ENCODE results near the gene PSMD3.

PSMD3 gene

DNA sequence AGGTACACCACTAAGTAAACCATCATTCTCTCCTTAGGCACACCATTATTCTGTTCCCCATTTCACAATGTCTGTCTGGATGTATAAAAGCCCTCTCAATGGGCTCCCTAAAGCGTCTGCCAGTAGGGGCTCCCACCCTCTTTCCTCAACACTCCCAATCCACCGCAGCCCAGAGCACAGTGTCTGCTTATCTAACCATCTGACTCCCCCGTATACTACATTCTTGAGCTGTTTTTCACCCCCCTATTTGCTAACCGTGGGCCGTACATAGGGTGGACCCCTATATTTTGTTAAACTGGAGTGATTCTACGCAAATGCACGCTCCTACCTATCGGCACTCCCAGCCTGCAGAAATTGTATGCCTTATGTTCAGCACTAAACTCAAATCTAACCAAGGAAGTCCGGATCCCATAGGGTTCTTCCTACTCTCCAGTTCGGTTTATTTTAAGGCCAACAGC is 685 bp upstream of the PSMD3 start:
- 0 out of 2 replicates have a peak, but pooled peaks have one; percentile 6 for TF ChIP-seq EP300 (IDR thresholded peaks at IDR 0.05; ENCODE audit: borderline replicate concordance)
- no peak for TF ChIP-seq ZBTB7A (IDR thresholded peaks at IDR 0.05; ENCODE audit: low read depth)
- TF ChIP-seq, protein P1, sequence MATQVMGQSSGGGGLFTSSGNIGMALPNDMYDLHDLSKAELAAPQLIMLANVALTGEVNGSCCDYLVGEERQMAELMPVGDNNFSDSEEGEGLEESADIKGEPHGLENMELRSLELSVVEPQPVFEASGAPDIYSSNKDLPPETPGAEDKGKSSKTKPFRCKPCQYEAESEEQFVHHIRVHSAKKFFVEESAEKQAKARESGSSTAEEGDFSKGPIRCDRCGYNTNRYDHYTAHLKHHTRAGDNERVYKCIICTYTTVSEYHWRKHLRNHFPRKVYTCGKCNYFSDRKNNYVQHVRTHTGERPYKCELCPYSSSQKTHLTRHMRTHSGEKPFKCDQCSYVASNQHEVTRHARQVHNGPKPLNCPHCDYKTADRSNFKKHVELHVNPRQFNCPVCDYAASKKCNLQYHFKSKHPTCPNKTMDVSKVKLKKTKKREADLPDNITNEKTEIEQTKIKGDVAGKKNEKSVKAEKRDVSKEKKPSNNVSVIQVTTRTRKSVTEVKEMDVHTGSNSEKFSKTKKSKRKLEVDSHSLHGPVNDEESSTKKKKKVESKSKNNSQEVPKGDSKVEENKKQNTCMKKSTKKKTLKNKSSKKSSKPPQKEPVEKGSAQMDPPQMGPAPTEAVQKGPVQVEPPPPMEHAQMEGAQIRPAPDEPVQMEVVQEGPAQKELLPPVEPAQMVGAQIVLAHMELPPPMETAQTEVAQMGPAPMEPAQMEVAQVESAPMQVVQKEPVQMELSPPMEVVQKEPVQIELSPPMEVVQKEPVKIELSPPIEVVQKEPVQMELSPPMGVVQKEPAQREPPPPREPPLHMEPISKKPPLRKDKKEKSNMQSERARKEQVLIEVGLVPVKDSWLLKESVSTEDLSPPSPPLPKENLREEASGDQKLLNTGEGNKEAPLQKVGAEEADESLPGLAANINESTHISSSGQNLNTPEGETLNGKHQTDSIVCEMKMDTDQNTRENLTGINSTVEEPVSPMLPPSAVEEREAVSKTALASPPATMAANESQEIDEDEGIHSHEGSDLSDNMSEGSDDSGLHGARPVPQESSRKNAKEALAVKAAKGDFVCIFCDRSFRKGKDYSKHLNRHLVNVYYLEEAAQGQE (IDR thresholded peaks at IDR 0.05; ENCODE audit: low read depth): no peak
- 0 out of 2 replicates have a peak, but pooled peaks have one; percentile 2 for TF ChIP-seq CEBPB (IDR thresholded peaks at IDR 0.05)

GRCh38 chr17:39981207-39981741 is 667 bp downstream of the PSMD3 start:
- TF ChIP-seq TCF12 (IDR thresholded peaks at IDR 0.05; ENCODE audit: low read depth) (no peak), FOXM1 (IDR thresholded peaks at IDR 0.05; ENCODE audit: borderline replicate concordance, low read depth) (no peak), EGR1 (IDR thresholded peaks at IDR 0.05) (no peak), RAD21 (IDR thresholded peaks at IDR 0.05; ENCODE audit: low read depth) (no peak), TAF1 (IDR thresholded peaks at IDR 0.05; ENCODE audit: low read depth) (no peak), EP300 (IDR thresholded peaks at IDR 0.05; ENCODE audit: borderline replicate concordance) (no peak), TEAD4 (IDR thresholded peaks at IDR 0.05) (no peak), NFIC (IDR thresholded peaks at IDR 0.05) (no peak), CREB1 (IDR thresholded peaks at IDR 0.05; ENCODE audit: low read depth) (no peak), ZBTB7A (IDR thresholded peaks at IDR 0.05; ENCODE audit: low read depth) (no peak; the same call in 1 of the 2 replicates), YY1 (IDR thresholded peaks at IDR 0.05; ENCODE audit: low read depth) (no peak), CEBPB (IDR thresholded peaks at IDR 0.05) (no peak)
- TF ChIP-seq, protein P1 (IDR thresholded peaks at IDR 0.05; ENCODE audit: low read depth): no peak
- TF ChIP-seq, protein P2, sequence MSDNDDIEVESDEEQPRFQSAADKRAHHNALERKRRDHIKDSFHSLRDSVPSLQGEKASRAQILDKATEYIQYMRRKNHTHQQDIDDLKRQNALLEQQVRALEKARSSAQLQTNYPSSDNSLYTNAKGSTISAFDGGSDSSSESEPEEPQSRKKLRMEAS (IDR thresholded peaks at IDR 0.05): no peak
- TF ChIP-seq, protein P3, sequence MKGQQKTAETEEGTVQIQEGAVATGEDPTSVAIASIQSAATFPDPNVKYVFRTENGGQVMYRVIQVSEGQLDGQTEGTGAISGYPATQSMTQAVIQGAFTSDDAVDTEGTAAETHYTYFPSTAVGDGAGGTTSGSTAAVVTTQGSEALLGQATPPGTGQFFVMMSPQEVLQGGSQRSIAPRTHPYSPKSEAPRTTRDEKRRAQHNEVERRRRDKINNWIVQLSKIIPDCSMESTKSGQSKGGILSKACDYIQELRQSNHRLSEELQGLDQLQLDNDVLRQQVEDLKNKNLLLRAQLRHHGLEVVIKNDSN (IDR thresholded peaks at IDR 0.05): no peak

GRCh38 chr17:39981766-39982375 is 1.3 kb downstream of the PSMD3 start:
- TF ChIP-seq, protein P2 (IDR thresholded peaks at IDR 0.05): no peak
- no peak for TF ChIP-seq TCF12 (IDR thresholded peaks at IDR 0.05; ENCODE audit: low read depth)
- no peak for TF ChIP-seq YY1 (IDR thresholded peaks at IDR 0.05; ENCODE audit: low read depth)
- no peak for TF ChIP-seq RAD21 (IDR thresholded peaks at IDR 0.05; ENCODE audit: low read depth)
- no peak for TF ChIP-seq ZBTB7A (IDR thresholded peaks at IDR 0.05; ENCODE audit: low read depth)
- no peak for TF ChIP-seq TAF1 (IDR thresholded peaks at IDR 0.05; ENCODE audit: low read depth)
- TF ChIP-seq, protein P1 (IDR thresholded peaks at IDR 0.05; ENCODE audit: low read depth): no peak
- no peak for TF ChIP-seq NFIC (IDR thresholded peaks at IDR 0.05)
- TF ChIP-seq TEAD4 (IDR thresholded peaks at IDR 0.05): no peak
- TF ChIP-seq EGR1 (IDR thresholded peaks at IDR 0.05): no peak
- no peak for TF ChIP-seq CEBPB (IDR thresholded peaks at IDR 0.05)
- no peak for TF ChIP-seq CREB1 (IDR thresholded peaks at IDR 0.05; ENCODE audit: low read depth)
- TF ChIP-seq EP300 (IDR thresholded peaks at IDR 0.05; ENCODE audit: borderline replicate concordance): no peak
- no peak for TF ChIP-seq FOXM1 (IDR thresholded peaks at IDR 0.05; ENCODE audit: borderline replicate concordance, low read depth)

DNA sequence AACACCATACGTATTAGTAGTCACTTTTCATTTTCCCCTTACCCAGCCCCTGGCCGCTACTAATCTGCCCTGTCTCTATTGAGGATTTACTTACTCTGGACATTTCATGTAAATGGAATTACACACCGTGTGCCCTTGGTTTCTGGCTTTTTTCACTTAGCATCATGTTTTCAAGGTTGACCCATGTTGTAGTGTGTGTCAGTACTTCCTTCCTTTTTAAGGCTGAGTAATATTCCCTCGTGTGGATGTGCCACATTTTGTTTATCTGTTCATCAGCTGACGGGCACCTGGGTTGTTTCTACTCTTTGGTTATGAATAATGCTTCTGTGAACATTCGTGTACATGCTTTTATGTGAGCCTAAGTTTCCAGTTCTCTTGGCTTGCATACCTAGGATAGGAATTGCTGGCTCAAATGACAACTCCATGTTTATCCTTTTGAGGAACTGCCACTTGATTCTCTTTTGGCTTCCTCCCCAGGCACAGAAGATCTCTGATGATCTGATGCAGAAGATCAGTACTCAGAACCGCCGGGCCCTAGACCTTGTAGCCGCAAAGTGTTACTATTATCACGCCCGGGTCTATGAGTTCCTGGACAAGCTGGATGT is 7.7 kb downstream of the PSMD3 start:
- TF ChIP-seq FOXM1 (IDR thresholded peaks at IDR 0.05; ENCODE audit: borderline replicate concordance, low read depth): no peak
- no peak for TF ChIP-seq CEBPB (IDR thresholded peaks at IDR 0.05)
- no peak for TF ChIP-seq EP300 (IDR thresholded peaks at IDR 0.05; ENCODE audit: borderline replicate concordance)
- TF ChIP-seq ZBTB7A (IDR thresholded peaks at IDR 0.05; ENCODE audit: low read depth): no peak
- no peak for TF ChIP-seq TEAD4 (IDR thresholded peaks at IDR 0.05)
- TF ChIP-seq, protein P1 (IDR thresholded peaks at IDR 0.05; ENCODE audit: low read depth): no peak

Measured in Ishikawa (cell line).